SJCRH30 (cell line): ENCODE measurements around the gene NR3C1. TPM values are rescaled to one million over a fixed set of nuclear protein-coding genes. Genes with fewer than 3 reads are reported as not detected.

ENCODE experiments used
- DNase-seq, 2 experiments: peaks; one replicate each; pipeline ENCODE4 v3.0.0-alpha.2; 2015 to 2020
- H3K27ac ChIP-seq: fragments of 250-450 bp; sonication (Bioruptor Pico); 2 replicates; pipeline ENCODE4 v1.5.1; 2020; ENCODE audit warnings: mild to moderate bottlenecking, moderate library complexity
- H3K27me3 ChIP-seq: fragments of 250-450 bp; sonication (Bioruptor Pico); 2 replicates; pipeline ENCODE4 v1.5.1; 2020; ENCODE audit warnings: mild to moderate bottlenecking, moderate library complexity
- H3K36me3 ChIP-seq: fragments of 250-450 bp; sonication (Bioruptor Pico); 2 replicates; pipeline ENCODE4 v1.5.1; 2020; ENCODE audit warnings: mild to moderate bottlenecking, moderate library complexity
- H3K4me1 ChIP-seq: fragments of 250-450 bp; sonication (Bioruptor Pico); 2 replicates; pipeline ENCODE4 v1.5.1; 2020; ENCODE audit warnings: mild to moderate bottlenecking, moderate library complexity
- H3K4me3 ChIP-seq: fragments of 250-450 bp; sonication (Bioruptor Pico); 2 replicates; pipeline ENCODE4 v1.5.1; 2020; ENCODE audit warnings: mild to moderate bottlenecking, moderate library complexity
- H3K9me3 ChIP-seq: fragments of 250-450 bp; sonication (Bioruptor Pico); replicated peaks from 2 replicates; pipeline ENCODE4 v1.5.1; 2020; ENCODE audit warnings: mild to moderate bottlenecking, moderate library complexity
- total RNA-seq: library from RNA; depleted of rRNA; stranded (reverse); fragments of >200 nt; shearing (Covaris generic); gene quantifications from 2 replicates; pipeline ENCODE4 v1.2.3, GENCODE V29; 2014; rRNA removed

NR3C1 gene
- total RNA-seq = 27.9 and 31.9 TPM in 2 replicates

- peak within 1 kb of the TSS; percentile 97 for H3K27ac ChIP-seq
- peaks cover 10% of the 10 kb centered on the region for H3K36me3 ChIP-seq
- H3K9me3 ChIP-seq = no peaks in the 10 kb centered on the region
- H3K27me3 ChIP-seq = no peaks in the 10 kb centered on the region
- H3K4me3 ChIP-seq = peak within 1 kb of the TSS; percentile 77
- H3K4me1 ChIP-seq = peaks cover 7% of the 10 kb centered on the region
- peak; percentile 79 to 87 for DNase-seq
Observed at GRCh38 chr5:143403593-143404415, at the start of gene NR3C1. Gene NR3C1, minus strand, starts transcription at chr5:143403686. Its CDS starts 2,847 bp downstream, at chr5:143400839.

- no peaks in the 10 kb centered on the region for H3K27me3 ChIP-seq
- no peaks in the 10 kb centered on the region for H3K36me3 ChIP-seq
- no peak overlapping the region for H3K4me3 ChIP-seq
- H3K27ac ChIP-seq = no peak overlapping the region
- no peak for DNase-seq
- no peaks in the 10 kb centered on the region for H3K9me3 ChIP-seq
- H3K4me1 ChIP-seq = no peaks in the 10 kb centered on the region
Observed at GRCh38 chr5:143449772-143450171, 46.3 kb upstream of the NR3C1 start.

- DNase-seq = no peak
- no peaks in the 10 kb centered on the region for H3K27me3 ChIP-seq
- H3K36me3 ChIP-seq = no peaks in the 10 kb centered on the region
- H3K9me3 ChIP-seq = no peaks in the 10 kb centered on the region
- H3K4me1 ChIP-seq = no peaks in the 10 kb centered on the region
- H3K27ac ChIP-seq = no peak overlapping the region
- no peak overlapping the region for H3K4me3 ChIP-seq
Observed at GRCh38 chr5:143448518-143448917, 45.0 kb upstream of the NR3C1 start.

GRCh38 chr5:143447983-143448382 lies 44.5 kb upstream of the NR3C1 start:
- Histone ChIP-seq H3K36me3 (no peaks in the 10 kb centered on the region), H3K27me3 (no peaks in the 10 kb centered on the region), H3K27ac (no peak overlapping the region), H3K9me3 (no peaks in the 10 kb centered on the region), H3K4me1 (no peaks in the 10 kb centered on the region), H3K4me3 (no peak overlapping the region)
- no peak for DNase-seq

- Histone ChIP-seq H3K4me1 (no peaks in the 10 kb centered on the region), H3K36me3 (no peaks in the 10 kb centered on the region), H3K9me3 (no peaks in the 10 kb centered on the region), H3K4me3 (no peak overlapping the region), H3K27me3 (no peaks in the 10 kb centered on the region), H3K27ac (no peak overlapping the region)
- no peak for DNase-seq
Observed at GRCh38 chr5:143446535-143447226, 43.2 kb upstream of the NR3C1 start.

GRCh38 chr5:143445776-143446175 lies 42.3 kb upstream of the NR3C1 start:
- DNase-seq = no peak
- H3K27me3 ChIP-seq = no peaks in the 10 kb centered on the region
- H3K36me3 ChIP-seq = no peaks in the 10 kb centered on the region
- no peaks in the 10 kb centered on the region; the same call in 1 of the 2 replicates for H3K4me1 ChIP-seq
- H3K9me3 ChIP-seq = no peaks in the 10 kb centered on the region
- H3K4me3 ChIP-seq = no peak overlapping the region
- H3K27ac ChIP-seq = no peak overlapping the region

GRCh38 chr5:143443330-143443729 lies 39.8 kb upstream of the NR3C1 start:
- DNase-seq = no peak
- H3K36me3 ChIP-seq = no peaks in the 10 kb centered on the region
- H3K9me3 ChIP-seq = no peaks in the 10 kb centered on the region
- H3K4me1 ChIP-seq = peaks cover 3% of the 10 kb centered on the region; the same call in 1 of the 2 replicates
- H3K27ac ChIP-seq = no peak overlapping the region
- H3K4me3 ChIP-seq = no peak overlapping the region
- H3K27me3 ChIP-seq = no peaks in the 10 kb centered on the region

- Histone ChIP-seq H3K27ac (no peak overlapping the region), H3K4me3 (no peak overlapping the region), H3K36me3 (no peaks in the 10 kb centered on the region), H3K9me3 (no peaks in the 10 kb centered on the region), H3K27me3 (no peaks in the 10 kb centered on the region), H3K4me1 (peaks cover 3% of the 10 kb centered on the region; the same call in 1 of the 2 replicates)
- no peak for DNase-seq
Observed at GRCh38 chr5:143442385-143442784, 38.9 kb upstream of the NR3C1 start.

- Histone ChIP-seq H3K27me3 (no peaks in the 10 kb centered on the region), H3K36me3 (no peaks in the 10 kb centered on the region), H3K9me3 (no peaks in the 10 kb centered on the region), H3K4me3 (no peak overlapping the region), H3K4me1 (peaks cover 3% of the 10 kb centered on the region; the same call in 1 of the 2 replicates), H3K27ac (no peak overlapping the region)
- DNase-seq = no peak
Observed at GRCh38 chr5:143440448-143441115, 37.1 kb upstream of the NR3C1 start.

- H3K9me3 ChIP-seq = no peaks in the 10 kb centered on the region
- H3K4me1 ChIP-seq = peaks cover 3% of the 10 kb centered on the region; the same call in 1 of the 2 replicates
- no peaks in the 10 kb centered on the region for H3K36me3 ChIP-seq
- no peaks in the 10 kb centered on the region for H3K27me3 ChIP-seq
- no peak overlapping the region for H3K4me3 ChIP-seq
- no peak for DNase-seq
- no peak overlapping the region for H3K27ac ChIP-seq
Observed at GRCh38 chr5:143437666-143438273, 34.3 kb upstream of the NR3C1 start.

- Histone ChIP-seq H3K27ac (no peak overlapping the region), H3K27me3 (no peaks in the 10 kb centered on the region), H3K36me3 (no peaks in the 10 kb centered on the region), H3K4me3 (no peak overlapping the region), H3K9me3 (no peaks in the 10 kb centered on the region), H3K4me1 (peaks cover 3% of the 10 kb centered on the region; the same call in 1 of the 2 replicates)
- no peak for DNase-seq
Observed at GRCh38 chr5:143436871-143437270, 33.4 kb upstream of the NR3C1 start.

- Histone ChIP-seq H3K36me3 (no peaks in the 10 kb centered on the region), H3K4me1 (no peaks in the 10 kb centered on the region), H3K27ac (no peak overlapping the region), H3K9me3 (no peaks in the 10 kb centered on the region), H3K27me3 (no peaks in the 10 kb centered on the region), H3K4me3 (no peak overlapping the region)
- no peak for DNase-seq
Observed at GRCh38 chr5:143435210-143435657, 31.7 kb upstream of the NR3C1 start.

- no peak overlapping the region for H3K4me3 ChIP-seq
- no peak for DNase-seq
- no peak overlapping the region for H3K27ac ChIP-seq
- H3K36me3 ChIP-seq = no peaks in the 10 kb centered on the region
- no peaks in the 10 kb centered on the region for H3K27me3 ChIP-seq
- no peaks in the 10 kb centered on the region for H3K4me1 ChIP-seq
- no peaks in the 10 kb centered on the region for H3K9me3 ChIP-seq
Observed at GRCh38 chr5:143434261-143435209, 31.0 kb upstream of the NR3C1 start.

- Histone ChIP-seq H3K36me3 (no peaks in the 10 kb centered on the region), H3K27me3 (no peaks in the 10 kb centered on the region), H3K27ac (no peak overlapping the region), H3K9me3 (no peaks in the 10 kb centered on the region), H3K4me3 (no peak overlapping the region), H3K4me1 (no peaks in the 10 kb centered on the region)
- DNase-seq = no peak
Observed at GRCh38 chr5:143433670-143434069, 30.2 kb upstream of the NR3C1 start.
